ENCODE data around the gene NFKBIE.

NFKBIE gene

DNA sequence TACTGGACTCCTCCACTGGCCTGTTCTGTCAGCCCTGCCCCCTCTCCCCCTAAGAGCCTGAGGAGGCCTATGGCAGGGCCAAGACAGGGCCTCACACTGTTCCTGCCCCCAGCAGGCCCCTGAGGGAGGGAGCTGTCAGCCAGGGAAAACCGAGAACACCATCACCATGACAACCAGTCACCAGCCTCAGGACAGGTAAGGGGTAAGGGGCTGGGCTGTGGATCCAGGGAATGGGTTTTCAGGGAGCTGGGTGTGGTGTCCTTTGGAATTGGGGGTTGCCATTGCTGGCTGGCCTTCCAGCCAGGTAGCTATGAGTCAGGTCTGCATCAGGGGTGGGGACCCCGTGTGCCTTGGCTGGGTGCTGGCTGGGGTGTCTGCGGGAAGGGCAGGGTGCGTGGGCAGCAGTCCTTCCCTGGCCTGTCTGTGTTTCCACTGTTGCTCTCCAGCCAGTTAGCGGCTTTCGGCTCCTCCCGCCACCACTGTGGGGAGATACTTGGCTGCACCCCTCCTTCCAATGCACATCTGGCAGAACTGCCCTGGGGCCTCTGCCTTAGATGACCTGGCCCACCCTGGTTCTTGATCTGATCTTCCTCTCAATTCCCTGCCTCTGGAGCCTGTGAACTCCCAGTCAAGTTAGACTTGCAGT, 38.1 kb downstream of the NFKBIE start:
- H3K4me3 ChIP-seq (ENCODE audit: low read length) = no peak overlapping the region
- no peak for DNase-seq (ENCODE audit: low read depth)
- TF ChIP-seq, protein P1, sequence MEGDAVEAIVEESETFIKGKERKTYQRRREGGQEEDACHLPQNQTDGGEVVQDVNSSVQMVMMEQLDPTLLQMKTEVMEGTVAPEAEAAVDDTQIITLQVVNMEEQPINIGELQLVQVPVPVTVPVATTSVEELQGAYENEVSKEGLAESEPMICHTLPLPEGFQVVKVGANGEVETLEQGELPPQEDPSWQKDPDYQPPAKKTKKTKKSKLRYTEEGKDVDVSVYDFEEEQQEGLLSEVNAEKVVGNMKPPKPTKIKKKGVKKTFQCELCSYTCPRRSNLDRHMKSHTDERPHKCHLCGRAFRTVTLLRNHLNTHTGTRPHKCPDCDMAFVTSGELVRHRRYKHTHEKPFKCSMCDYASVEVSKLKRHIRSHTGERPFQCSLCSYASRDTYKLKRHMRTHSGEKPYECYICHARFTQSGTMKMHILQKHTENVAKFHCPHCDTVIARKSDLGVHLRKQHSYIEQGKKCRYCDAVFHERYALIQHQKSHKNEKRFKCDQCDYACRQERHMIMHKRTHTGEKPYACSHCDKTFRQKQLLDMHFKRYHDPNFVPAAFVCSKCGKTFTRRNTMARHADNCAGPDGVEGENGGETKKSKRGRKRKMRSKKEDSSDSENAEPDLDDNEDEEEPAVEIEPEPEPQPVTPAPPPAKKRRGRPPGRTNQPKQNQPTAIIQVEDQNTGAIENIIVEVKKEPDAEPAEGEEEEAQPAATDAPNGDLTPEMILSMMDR (conservative IDR thresholded peaks at IDR 0.05; ENCODE audit: low read depth, low read length) = no peak

DNA sequence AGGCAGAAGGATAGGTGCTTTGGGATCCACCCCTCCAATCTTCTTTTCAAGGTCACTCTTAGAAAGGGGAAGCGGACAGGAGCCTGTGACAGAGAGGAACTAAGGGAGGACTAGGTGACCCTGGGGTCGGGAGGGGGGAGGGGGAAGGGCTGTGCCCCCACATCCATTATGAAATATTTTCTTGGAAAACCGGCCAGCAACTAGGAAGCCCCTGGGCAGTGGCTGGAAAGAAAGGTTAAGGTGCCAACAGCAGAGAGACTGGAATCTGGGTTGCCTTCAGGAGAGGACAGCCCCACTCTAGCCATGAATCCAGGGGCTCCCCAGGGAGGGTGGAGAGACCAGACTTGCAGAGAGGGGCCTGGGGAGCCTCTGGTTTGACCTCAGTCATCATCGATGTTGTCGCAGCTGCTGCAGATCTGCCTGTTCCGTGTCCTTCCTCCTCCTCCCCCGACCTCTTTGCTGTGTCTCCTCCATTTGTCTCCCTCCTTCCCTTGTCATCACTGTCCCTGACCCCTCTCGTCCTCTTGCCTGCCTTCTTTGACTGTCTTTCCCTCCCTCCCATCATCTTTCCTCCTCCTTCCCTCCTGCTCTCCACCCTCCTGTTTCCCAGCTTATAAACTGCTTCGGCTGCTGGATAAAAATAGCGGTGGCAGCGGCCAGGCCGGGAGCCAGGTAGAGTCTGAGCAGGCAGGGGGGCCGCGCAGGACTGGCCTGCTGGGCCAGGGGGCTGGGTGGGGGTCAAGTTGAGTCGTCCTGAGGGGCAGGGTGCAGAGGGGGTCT, 38.8 kb downstream of the NFKBIE start:
- TF ChIP-seq, protein P1 (conservative IDR thresholded peaks at IDR 0.05; ENCODE audit: low read depth, low read length) = no peak
- DNase-seq (ENCODE audit: low read depth) = no peak
- no peak overlapping the region for H3K4me3 ChIP-seq (ENCODE audit: low read length)

DNA sequence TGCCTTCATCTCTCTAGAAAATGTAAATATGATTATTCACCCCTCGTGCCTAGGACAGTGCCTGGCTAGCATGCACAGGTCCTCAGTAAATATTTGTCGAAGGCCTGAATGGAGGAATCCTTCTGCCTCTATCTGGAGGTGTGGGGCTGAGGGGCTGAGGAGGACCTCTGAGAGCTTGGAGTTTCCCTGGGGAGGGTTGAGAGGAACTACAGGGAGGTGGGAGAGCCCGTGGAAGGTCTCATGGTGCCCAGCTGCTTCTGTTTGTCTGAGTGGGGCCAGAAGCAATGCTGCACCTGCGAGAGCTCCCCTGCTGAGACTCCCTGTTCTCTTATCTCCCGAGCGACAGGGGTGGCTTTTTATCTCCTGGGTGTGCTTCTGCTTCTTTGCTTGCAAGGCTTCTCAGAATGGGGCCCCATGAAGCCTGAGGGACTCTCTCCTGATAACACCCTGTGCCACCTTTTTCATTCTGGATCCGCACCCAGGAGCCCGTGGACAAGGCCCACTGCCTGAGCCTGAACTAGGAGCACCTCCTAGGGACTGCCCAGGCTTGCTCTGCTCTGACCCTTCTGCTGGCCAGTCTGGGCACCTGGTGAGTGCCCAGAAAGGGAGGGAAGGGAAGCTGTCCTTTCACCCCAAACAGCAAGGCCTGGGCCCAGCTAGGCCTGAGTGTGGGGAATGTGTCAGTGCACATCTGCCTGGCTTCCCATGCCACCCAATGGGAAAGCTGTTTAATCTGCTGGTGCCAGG, 39.6 kb downstream of the NFKBIE start:
- H3K4me3 ChIP-seq (ENCODE audit: low read length) = no peak overlapping the region
- no peak for DNase-seq (ENCODE audit: low read depth)
- TF ChIP-seq, protein P1 (conservative IDR thresholded peaks at IDR 0.05; ENCODE audit: low read depth, low read length) = no peak

DNA sequence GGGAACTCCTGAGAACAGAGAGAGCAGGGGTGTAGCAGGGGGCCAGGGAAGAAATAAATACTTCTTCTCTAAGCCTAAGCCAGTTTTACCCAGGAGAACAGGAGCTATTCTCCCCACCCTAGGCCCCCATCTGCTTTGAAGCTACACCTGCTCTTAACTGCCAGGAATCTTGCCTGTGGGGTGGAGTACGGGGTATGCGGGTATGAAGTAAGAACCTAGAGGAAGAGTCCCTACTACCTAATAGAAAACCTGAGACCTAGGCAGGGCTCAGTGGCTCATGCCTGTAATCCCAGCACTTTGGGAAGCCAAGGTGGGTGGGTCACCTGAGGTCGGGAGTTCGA, 40.4 kb downstream of the NFKBIE start:
- TF ChIP-seq, protein P1 (conservative IDR thresholded peaks at IDR 0.05; ENCODE audit: low read depth, low read length) = no peak
- DNase-seq (ENCODE audit: low read depth) = no peak
- no peak overlapping the region for H3K4me3 ChIP-seq (ENCODE audit: low read length)

DNA sequence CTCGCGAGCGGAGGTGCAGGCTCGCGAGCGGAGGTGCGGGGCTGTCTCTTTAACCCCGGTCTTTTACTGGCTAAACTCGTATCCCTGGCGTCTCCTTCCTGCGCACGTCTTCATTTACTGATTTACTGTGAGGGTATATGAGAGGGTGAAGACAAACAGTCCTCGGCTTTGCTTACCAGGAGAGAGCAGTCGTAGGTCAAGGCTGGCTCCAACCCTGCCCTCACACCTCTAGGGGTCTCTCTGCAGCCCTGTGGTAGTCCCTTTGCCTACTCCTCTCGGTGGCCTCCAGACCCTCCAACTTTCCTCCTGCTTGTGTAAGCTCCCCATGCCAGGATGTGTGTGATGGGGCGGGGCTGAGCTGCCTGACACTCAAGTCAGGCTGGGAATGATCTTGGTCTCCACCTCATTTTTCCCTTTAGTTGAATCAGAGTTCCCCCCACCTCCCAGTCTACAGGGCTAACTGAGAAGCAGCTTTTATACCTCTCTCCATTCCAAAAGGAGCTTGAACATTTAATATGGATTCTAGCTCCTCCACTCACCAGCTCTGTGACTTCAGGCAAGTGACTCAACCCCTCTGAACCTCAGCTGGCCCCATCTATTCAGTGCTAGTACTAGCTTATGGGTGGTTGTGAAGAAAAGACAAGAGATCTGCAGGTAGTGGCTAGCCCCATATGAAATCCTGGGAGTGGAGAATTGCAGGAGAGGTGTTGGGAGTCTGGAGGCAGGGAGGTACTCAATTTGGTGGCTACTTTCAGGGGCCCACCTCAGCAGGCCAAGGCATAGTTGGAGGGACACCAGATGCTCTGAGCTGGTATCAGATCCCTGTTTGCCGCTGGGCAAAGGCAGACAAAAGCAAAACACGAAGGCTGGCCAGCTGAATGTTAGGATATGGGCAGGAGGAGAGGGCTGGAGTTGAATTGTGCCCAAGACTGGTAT, 41.1 kb downstream of the NFKBIE start:
- DNase-seq (ENCODE audit: low read depth) = no peak
- H3K4me3 ChIP-seq (ENCODE audit: low read length) = peak overlapping the region; percentile 52
- TF ChIP-seq, protein P1 (conservative IDR thresholded peaks at IDR 0.05; ENCODE audit: low read depth, low read length) = peak; percentile 13

DNA sequence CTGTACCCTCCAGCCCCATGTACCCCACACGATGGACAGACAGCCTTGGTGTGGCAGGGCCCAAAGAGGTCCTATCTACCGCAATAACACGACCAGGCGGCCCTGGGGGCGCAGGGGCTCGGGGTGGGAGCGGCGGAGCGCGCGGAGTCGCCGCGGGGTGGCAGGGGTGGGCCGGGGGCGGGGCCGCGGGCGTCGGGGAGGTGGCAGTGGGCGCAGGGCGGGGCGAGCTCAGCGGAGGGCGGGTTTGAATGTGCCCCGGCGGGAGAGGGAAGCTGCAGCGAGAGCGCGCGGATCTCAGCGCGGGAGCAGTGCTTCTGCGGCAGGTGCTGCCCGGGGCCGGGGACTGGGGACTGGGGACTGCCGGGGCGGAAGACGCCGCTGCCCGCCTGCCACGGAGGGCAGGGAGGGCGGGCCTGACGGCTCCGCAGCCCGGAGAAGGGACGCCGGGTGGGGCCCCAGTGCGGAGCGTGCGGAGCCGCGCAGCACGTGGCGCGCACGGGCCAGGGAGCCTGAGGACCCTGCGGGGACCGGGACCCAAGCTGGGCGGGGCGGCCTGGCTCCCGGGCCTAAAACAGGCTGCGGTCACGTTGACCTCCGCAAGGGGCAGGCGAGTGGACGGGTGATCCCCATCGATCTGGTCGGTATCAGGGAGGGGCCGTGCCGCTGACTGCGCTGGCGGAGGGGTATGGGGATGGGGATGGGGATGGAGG, 41.9 kb downstream of the NFKBIE start, which contains the start of gene SLC29A1:
Gene SLC29A1 (plus strand): TSS at position 277 of the 710 bp plus-strand sequence. CDS start 3,719 bp downstream, outside the sequence.
- H3K4me3 ChIP-seq (ENCODE audit: low read length) = peak within 1 kb of the TSS; percentile 52
- DNase-seq (ENCODE audit: low read depth) = no peak
- TF ChIP-seq, protein P1 (conservative IDR thresholded peaks at IDR 0.05; ENCODE audit: low read depth, low read length) = peak; percentile 2
